ENCODE data around the gene GARIN1A.

GARIN1A gene

DNA sequence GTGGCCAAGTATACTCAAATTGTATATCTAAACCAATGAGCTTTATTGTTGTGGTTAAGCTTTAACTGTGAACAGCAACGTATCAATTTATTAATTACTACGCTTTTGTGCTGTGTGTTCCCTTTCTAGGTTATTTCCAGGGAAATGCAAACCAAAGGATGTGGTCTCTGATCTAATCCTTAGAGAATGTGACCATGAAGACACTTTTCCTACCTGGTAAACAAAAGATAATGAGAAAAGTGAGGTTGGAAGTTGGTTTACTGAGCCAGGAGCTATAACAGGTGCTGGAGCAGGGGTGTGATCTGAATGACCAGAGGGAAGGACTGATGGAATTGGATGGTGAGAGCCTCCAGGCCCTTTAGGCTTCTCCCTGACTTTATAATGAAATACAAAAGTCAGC lies 41.7 kb downstream of the GARIN1A start:
- Mint-ChIP-seq H3K4me1 (peaks cover 8% of the 10 kb centered on the region), H3K27ac (no peak overlapping the region), H3K4me3 (no peak overlapping the region), H3K36me3 (ENCODE audit: low read depth) (no peaks in the 10 kb centered on the region), H3K9me3 (peaks cover 4% of the 10 kb centered on the region), H3K27me3 (ENCODE audit: low read depth, poor library complexity) (peaks cover 25% of the 10 kb centered on the region)
- no peak for TF ChIP-seq CTCF (IDR thresholded peaks at IDR 0.05)
- DNase-seq, result no peak

GRCh38 chr7:128714701-128715495 lies 42.8 kb downstream of the GARIN1A start:
- peaks cover 4% of the 10 kb centered on the region for H3K9me3 Mint-ChIP-seq
- H3K27ac Mint-ChIP-seq, result no peak overlapping the region
- H3K4me3 Mint-ChIP-seq, result no peak overlapping the region
- no peaks in the 10 kb centered on the region for H3K36me3 Mint-ChIP-seq (ENCODE audit: low read depth)
- peaks cover 8% of the 10 kb centered on the region for H3K4me1 Mint-ChIP-seq
- H3K27me3 Mint-ChIP-seq (ENCODE audit: low read depth, poor library complexity), result peaks cover 25% of the 10 kb centered on the region
- no peak for DNase-seq
- no peak for TF ChIP-seq CTCF (IDR thresholded peaks at IDR 0.05)

- H3K27me3 Mint-ChIP-seq (ENCODE audit: low read depth, poor library complexity), result peaks cover 38% of the 10 kb centered on the region
- no peak for TF ChIP-seq CTCF (IDR thresholded peaks at IDR 0.05)
- no peaks in the 10 kb centered on the region for H3K36me3 Mint-ChIP-seq (ENCODE audit: low read depth)
- DNase-seq, result no peak
- H3K9me3 Mint-ChIP-seq, result no peaks in the 10 kb centered on the region
- no peak overlapping the region for H3K27ac Mint-ChIP-seq
- H3K4me1 Mint-ChIP-seq, result peaks cover 8% of the 10 kb centered on the region
- H3K4me3 Mint-ChIP-seq, result no peak overlapping the region
Measured at GRCh38 chr7:128718967-128719642, 47.0 kb downstream of the GARIN1A start.

GRCh38 chr7:128721376-128721775 lies 49.3 kb downstream of the GARIN1A start:
- Mint-ChIP-seq H3K27me3 (ENCODE audit: low read depth, poor library complexity) (peaks cover 46% of the 10 kb centered on the region), H3K4me1 (no peaks in the 10 kb centered on the region), H3K9me3 (no peaks in the 10 kb centered on the region), H3K36me3 (ENCODE audit: low read depth) (no peaks in the 10 kb centered on the region), H3K27ac (no peak overlapping the region), H3K4me3 (no peak overlapping the region)
- TF ChIP-seq CTCF (IDR thresholded peaks at IDR 0.05), result no peak
- no peak for DNase-seq

All from nephron progenitor cell (in vitro differentiated cells).